Astrocyte of the hippocampus (primary cell): ENCODE data around the gene CLCN6.
A peak's percentile ranks its signal among the peaks of the same experiment; 100 is the strongest.

Source experiments
- DNase-seq: peaks from one replicate; pipeline ENCODE4 v3.0.0; 2011; ENCODE audit warnings: low read depth, low spot score

CLCN6 gene

GRCh38 chr1:11805422-11806306 is at the start of gene CLCN6, which contains the start of gene MTHFR:
CLCN6 (plus strand) TSS chr1:11806191; CDS start chr1:11806263, 72 bp downstream.
MTHFR (minus strand) TSS chr1:11805964; CDS start chr1:11803116, 2,848 bp downstream.
- peak; percentile 100 for DNase-seq

GRCh38 chr1:11757047-11757446 is 48.9 kb upstream of the CLCN6 start:
- no peak for DNase-seq

GRCh38 chr1:11759791-11760190 is 46.2 kb upstream of the CLCN6 start:
- DNase-seq: no peak

- no peak for DNase-seq
These were observed 44.7 kb upstream of the CLCN6 start for GRCh38 chr1:11761285-11761684.

- DNase-seq: no peak
These were observed 44.0 kb upstream of the CLCN6 start, which contains the start of gene C1orf167 for GRCh38 chr1:11761988-11762406. C1orf167 (plus strand) TSS chr1:11762193; CDS start chr1:11764401, 2,208 bp downstream.

GRCh38 chr1:11764115-11764514 is 41.9 kb upstream of the CLCN6 start:
- DNase-seq: no peak

GRCh38 chr1:11764519-11764918 is 41.5 kb upstream of the CLCN6 start:
- no peak for DNase-seq

- no peak for DNase-seq
These were observed 40.1 kb upstream of the CLCN6 start for GRCh38 chr1:11765661-11766428.

- no peak for DNase-seq
These were observed 39.6 kb upstream of the CLCN6 start for GRCh38 chr1:11766429-11766776.

GRCh38 chr1:11767922-11768704 is 37.9 kb upstream of the CLCN6 start:
- DNase-seq: no peak

- DNase-seq: no peak
These were observed 37.2 kb upstream of the CLCN6 start for GRCh38 chr1:11768821-11769220.

GRCh38 chr1:11769274-11769673 is 36.7 kb upstream of the CLCN6 start:
- DNase-seq: no peak

GRCh38 chr1:11770011-11770410 is 36.0 kb upstream of the CLCN6 start:
- DNase-seq: no peak

GRCh38 chr1:11771481-11772043 is 34.4 kb upstream of the CLCN6 start:
- DNase-seq: no peak

GRCh38 chr1:11772458-11772857 is 33.5 kb upstream of the CLCN6 start:
- no peak for DNase-seq

- no peak for DNase-seq
These were observed 31.2 kb upstream of the CLCN6 start for GRCh38 chr1:11774753-11775152.

- DNase-seq: no peak
These were observed 28.2 kb upstream of the CLCN6 start for GRCh38 chr1:11777658-11778322.

- no peak for DNase-seq
These were observed 27.7 kb upstream of the CLCN6 start for GRCh38 chr1:11778336-11778735.

- DNase-seq: no peak
These were observed 27.0 kb upstream of the CLCN6 start for GRCh38 chr1:11778844-11779623.
